ENCODE data around the gene RBFA. TPM values are rescaled to one million over a fixed set of nuclear protein-coding genes. Genes with fewer than 3 reads are reported as not detected.
"Not testable (repeated sequence)": the region's sequence is repeated elsewhere in the genome, so short reads cannot be mapped to it uniquely, and the experiment has no call there.

RBFA gene
- total RNA-seq, 2 donors from 2014 or later, result 9.9 to 16.6 TPM

DNA sequence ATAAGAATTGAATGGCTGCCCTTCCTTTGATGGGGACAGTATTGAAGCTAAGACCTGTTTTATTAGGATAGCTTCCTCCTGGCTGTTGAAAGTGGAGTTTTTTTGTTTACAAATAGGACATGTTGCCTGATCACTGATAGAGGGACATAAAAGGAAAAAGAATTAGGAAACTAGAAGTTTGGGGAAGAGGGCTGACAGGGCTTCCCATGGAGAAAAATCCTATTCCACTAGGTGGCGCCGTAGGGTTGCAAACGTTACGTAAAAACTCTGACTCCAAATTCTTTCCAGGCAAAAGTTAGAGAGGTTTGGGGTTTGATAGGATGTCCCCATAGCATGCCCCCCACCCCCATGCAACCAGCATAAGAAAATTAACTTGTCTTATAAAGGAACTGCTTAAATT lies 11.1 kb upstream of the RBFA start:
- H3K9me3 ChIP-seq, result peaks cover 0 to 55% (median 2%) of the 10 kb centered on the region in 3 donors
- no peaks in the 10 kb centered on the region for H3K4me1 ChIP-seq
- intact Hi-C loops (cut with DNase I), result loop anchor here (10.0 kb wide), 1 partner anchor 78 kb away; no protein-coding TSS in a partner anchor
- TF ChIP-seq CTCF (IDR thresholded peaks at IDR 0.05) (no peak), POLR2A (IDR thresholded peaks at IDR 0.05) (no peak)
- no peak overlapping the region for H3K27ac ChIP-seq
- DNase-seq (no peak), ATAC-seq (no peak)
- no peak overlapping the region for H3K4me3 ChIP-seq
- H3K27me3 ChIP-seq, result no peaks in the 10 kb centered on the region
- 53% methylated on average over 4 of the region's 4 CpGs for WGBS, 2 donors
- no peaks in the 10 kb centered on the region for H3K36me3 ChIP-seq (replicated peaks in 1 of 2; ENCODE audit: insufficient read depth in 1 of 2, low read depth in 2 of 2)

GRCh38 chr18:80026363-80026762 lies 7.9 kb upstream of the RBFA start:
- peaks cover 0 to 33% (median 2%) of the 10 kb centered on the region in 3 donors for H3K9me3 ChIP-seq
- intact Hi-C loops (cut with DNase I), result loop anchor here (10.0 kb wide), 1 partner anchor 82 kb away; no protein-coding TSS in a partner anchor
- H3K4me1 ChIP-seq, result no peaks in the 10 kb centered on the region
- no peaks in the 10 kb centered on the region for H3K36me3 ChIP-seq (replicated peaks in 1 of 2; ENCODE audit: insufficient read depth in 1 of 2, low read depth in 2 of 2)
- H3K27ac ChIP-seq, result no peak overlapping the region
- no peak for TF ChIP-seq POLR2A (IDR thresholded peaks at IDR 0.05)
- no peak for TF ChIP-seq CTCF (IDR thresholded peaks at IDR 0.05)
- ATAC-seq, result no peak
- no peak for DNase-seq
- WGBS, 2 donors, result 93 to 96% methylated on average over 7 of the region's 7 CpGs
- no peaks in the 10 kb centered on the region for H3K27me3 ChIP-seq
- H3K4me3 ChIP-seq, result no peak overlapping the region

DNA sequence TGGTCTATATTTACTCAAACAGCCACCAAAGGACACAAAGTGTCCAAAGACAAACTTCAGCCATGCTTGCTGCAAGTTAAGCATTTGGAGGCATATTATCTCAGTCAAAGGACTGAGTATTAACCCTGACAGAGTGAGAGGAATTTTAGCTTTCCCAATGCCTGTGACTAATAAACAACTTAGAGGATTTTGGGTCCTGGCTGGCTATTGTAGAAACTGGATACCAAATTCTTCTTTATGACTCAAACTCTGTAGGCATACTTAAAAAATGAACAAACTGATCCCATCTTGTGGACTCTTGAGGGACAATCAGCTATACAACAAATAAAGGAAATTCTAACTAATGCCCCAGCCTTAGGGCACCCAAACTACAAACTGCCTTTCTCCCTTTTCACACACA lies 6.5 kb upstream of the RBFA start:
- H3K4me3 ChIP-seq; H3K27ac ChIP-seq; H3K36me3 ChIP-seq (replicated peaks in 1 of 2; ENCODE audit: insufficient read depth in 1 of 2, low read depth in 2 of 2); H3K4me1 ChIP-seq; H3K27me3 ChIP-seq; DNase-seq; ATAC-seq: not testable (repeated sequence)
- peaks cover 0 to 20% (median 0%) of the 10 kb centered on the region in 3 donors for H3K9me3 ChIP-seq
- intact Hi-C loops (cut with DNase I), result loop anchor here (10.0 kb wide), 1 partner anchor 83 kb away; no protein-coding TSS in a partner anchor

DNA sequence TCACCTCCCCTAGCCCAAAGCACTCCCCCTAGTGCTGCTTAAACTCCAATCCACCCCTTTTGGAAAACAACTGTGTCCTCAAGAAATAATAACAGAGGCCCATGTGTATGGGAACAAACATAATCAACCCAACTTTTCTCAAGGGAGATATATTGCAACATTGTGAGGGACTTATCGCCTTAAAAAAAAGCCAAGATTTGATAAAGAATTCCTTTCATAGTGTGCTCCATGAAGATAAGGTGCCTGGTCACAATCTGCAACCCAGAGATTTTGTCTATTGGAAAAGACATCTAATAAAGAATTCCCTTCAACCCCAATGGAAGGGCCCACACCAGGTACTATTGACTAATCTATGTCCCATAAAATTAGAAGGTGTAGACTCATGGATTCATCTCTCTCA lies 4.5 kb upstream of the RBFA start:
- Histone ChIP-seq H3K27ac (no peak overlapping the region), H3K27me3 (no peaks in the 10 kb centered on the region), H3K9me3 (no peaks in the 10 kb centered on the region), H3K4me1 (no peaks in the 10 kb centered on the region), H3K4me3 (no peak overlapping the region), H3K36me3 (replicated peaks in 1 of 2; ENCODE audit: insufficient read depth in 1 of 2, low read depth in 2 of 2) (no peaks in the 10 kb centered on the region)
- 91 to 100% methylated on average over 1 of the region's 1 CpG for WGBS, 2 donors
- intact Hi-C loops (cut with DNase I), result loop anchor here (10.0 kb wide), 1 partner anchor 85 kb away; no protein-coding TSS in a partner anchor
- TF ChIP-seq POLR2A (IDR thresholded peaks at IDR 0.05) (no peak), CTCF (IDR thresholded peaks at IDR 0.05) (no peak)
- ATAC-seq (no peak), DNase-seq (no peak)

DNA sequence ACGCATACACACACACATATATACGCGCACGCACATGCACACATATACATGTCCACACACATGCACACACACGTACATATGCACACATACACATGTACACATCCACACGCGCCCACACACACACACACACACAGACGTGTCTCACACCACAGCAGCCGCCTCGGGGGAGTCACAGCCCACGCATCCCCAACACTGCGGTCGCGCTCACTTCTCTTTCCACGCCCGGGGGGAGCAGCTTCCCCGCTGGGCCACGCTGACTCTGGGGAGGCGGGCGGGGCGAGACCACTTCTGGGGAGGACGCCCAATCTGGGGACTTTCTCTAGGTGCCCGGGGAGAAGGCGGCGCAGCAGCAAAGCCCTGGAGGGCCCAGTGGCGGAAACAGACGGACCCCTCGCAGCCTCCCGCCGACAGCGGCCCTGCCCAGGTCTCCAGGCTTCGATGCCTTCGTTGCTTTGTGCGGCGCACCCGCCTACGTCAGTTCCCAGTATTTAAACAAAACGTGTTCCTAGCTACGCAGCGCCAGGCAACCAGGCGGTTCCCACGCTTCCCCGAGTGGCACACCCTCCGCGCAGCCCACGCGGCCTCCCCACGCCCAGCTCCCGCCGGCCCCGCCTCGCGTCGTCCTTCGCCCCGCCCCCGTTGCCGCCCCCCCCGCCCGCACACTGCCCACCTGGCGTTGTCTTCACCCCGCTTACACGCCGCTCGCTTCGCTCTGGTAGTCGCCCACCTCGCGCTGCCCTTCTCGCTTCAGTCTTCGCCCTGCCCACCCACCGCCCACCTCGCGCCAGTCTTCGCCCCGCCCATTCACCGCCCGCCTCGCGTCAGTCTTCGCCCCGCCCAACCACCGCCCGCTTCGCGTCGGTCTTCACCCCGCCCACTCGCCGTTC lies 810 bp upstream of the RBFA start:
- Histone ChIP-seq H3K4me1 (peaks cover 9% of the 10 kb centered on the region), H3K4me3 (peak overlapping the region; percentile 6 to 28), H3K27me3 (no peaks in the 10 kb centered on the region), H3K9me3 (no peaks in the 10 kb centered on the region), H3K27ac (peak overlapping the region; percentile 74 to 90 (median 84)), H3K36me3 (replicated peaks in 1 of 2; ENCODE audit: insufficient read depth in 1 of 2, low read depth in 2 of 2) (peaks cover 0 to 7% of the 10 kb centered on the region in 2 donors)
- intact Hi-C loops (cut with DNase I), result no loop called here
- peak; percentile 64 for ATAC-seq
- 4 to 7% methylated on average over 32 to 81 of the region's 90 CpGs for WGBS, 2 donors
- peak in 2 of 4 donors; percentile 20 to 39 for DNase-seq
- TF ChIP-seq POLR2A (IDR thresholded peaks at IDR 0.05) (peak in 2 of 3 donors; percentile 71 to 79), CTCF (IDR thresholded peaks at IDR 0.05) (no peak)

All from body of pancreas (tissue), 4 donors.